ENCODE results near the gene CDHR2.

DNA sequence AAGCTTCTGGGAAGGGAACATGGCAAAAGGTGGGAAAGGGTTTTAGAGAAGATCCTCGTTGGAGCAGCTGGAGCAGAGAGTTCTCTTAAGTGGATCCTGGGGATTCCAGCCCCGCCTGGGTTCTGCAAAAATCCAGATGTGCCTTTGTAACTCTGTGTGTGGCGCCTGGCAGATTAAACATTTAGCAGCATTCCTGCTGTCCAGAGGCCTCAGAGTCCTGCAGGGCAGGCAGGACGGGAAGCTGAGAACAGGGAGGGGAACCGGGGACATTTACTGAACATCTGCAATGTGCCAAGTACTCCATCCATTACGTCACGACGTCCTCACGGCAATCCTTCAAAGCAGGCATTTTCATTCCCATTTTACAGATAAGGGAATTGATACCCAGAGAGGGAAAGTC, 87.3 kb downstream of the CDHR2 start:
- no peak for TF ChIP-seq EZH2 (IDR thresholded peaks at IDR 0.05; ENCODE audit: borderline replicate concordance, low read length)
- TF ChIP-seq, protein P1, sequence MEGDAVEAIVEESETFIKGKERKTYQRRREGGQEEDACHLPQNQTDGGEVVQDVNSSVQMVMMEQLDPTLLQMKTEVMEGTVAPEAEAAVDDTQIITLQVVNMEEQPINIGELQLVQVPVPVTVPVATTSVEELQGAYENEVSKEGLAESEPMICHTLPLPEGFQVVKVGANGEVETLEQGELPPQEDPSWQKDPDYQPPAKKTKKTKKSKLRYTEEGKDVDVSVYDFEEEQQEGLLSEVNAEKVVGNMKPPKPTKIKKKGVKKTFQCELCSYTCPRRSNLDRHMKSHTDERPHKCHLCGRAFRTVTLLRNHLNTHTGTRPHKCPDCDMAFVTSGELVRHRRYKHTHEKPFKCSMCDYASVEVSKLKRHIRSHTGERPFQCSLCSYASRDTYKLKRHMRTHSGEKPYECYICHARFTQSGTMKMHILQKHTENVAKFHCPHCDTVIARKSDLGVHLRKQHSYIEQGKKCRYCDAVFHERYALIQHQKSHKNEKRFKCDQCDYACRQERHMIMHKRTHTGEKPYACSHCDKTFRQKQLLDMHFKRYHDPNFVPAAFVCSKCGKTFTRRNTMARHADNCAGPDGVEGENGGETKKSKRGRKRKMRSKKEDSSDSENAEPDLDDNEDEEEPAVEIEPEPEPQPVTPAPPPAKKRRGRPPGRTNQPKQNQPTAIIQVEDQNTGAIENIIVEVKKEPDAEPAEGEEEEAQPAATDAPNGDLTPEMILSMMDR (IDR thresholded peaks at IDR 0.05; ENCODE audit: low read length): no peak

Data from OCI-LY1 (cell line).